ENCODE data around the gene DAAM2. TPM values are rescaled to one million over a fixed set of nuclear protein-coding genes. Genes with fewer than 3 reads are reported as not detected.

Gene DAAM2
- total RNA-seq, 4 donors from 2014 or later, result 15.7 to 31.6 (median 20.7) TPM

- no peak for TF ChIP-seq POLR2AphosphoS5 (IDR thresholded peaks at IDR 0.05)
- TF ChIP-seq CTCF (IDR thresholded peaks at IDR 0.05), result no peak
- TF ChIP-seq EP300 (IDR thresholded peaks at IDR 0.05; ENCODE audit: low read depth), result no peak
- TF ChIP-seq POLR2A (IDR thresholded peaks at IDR 0.05), result no peak
- Histone ChIP-seq H3K9me3 (no peaks in the 10 kb centered on the region), H3K27me3 (no peaks in the 10 kb centered on the region), H3K4me3 (no peak overlapping the region), H3K27ac (peak overlapping the region; percentile 77 to 83 (median 79)), H3K4me1 (peaks cover 0 to 50% (median 16%) of the 10 kb centered on the region in 4 donors), H3K36me3 (no peaks in the 10 kb centered on the region)
- WGBS, 2 donors (ENCODE audit: low coverage in 1 of 2), result 59 to 75% methylated on average over 2 to 8 of the region's 8 CpGs
- intact Hi-C loops (cut with DNase I; ENCODE audit: low total_unique reads), result no loop called here
- DNase-seq, result no peak
- in situ Hi-C loops (cut with MboI; ENCODE audit: low pct_ligation_motif_present in 1 of 4, low pct_unique_long_range_greater_than_20kb in 1 of 4, low sequenced_read_pairs in 3 of 4), result no loop called here
Measured at GRCh38 chr6:39819676-39820075, 27.5 kb downstream of the DAAM2 start.

GRCh38 chr6:39820553-39820952, 28.4 kb downstream of the DAAM2 start:
- Histone ChIP-seq H3K4me1 (peaks cover 0 to 50% (median 16%) of the 10 kb centered on the region in 4 donors), H3K4me3 (no peak overlapping the region), H3K27ac (peak overlapping the region; percentile 77 to 83 (median 79)), H3K27me3 (no peaks in the 10 kb centered on the region), H3K36me3 (no peaks in the 10 kb centered on the region), H3K9me3 (no peaks in the 10 kb centered on the region)
- in situ Hi-C loops (cut with MboI; ENCODE audit: low pct_ligation_motif_present in 1 of 4, low pct_unique_long_range_greater_than_20kb in 1 of 4, low sequenced_read_pairs in 3 of 4) (no loop called here), intact Hi-C loops (cut with DNase I; ENCODE audit: low total_unique reads) (no loop called here)
- TF ChIP-seq EP300 (IDR thresholded peaks at IDR 0.05; ENCODE audit: low read depth) (no peak), POLR2A (IDR thresholded peaks at IDR 0.05) (no peak), CTCF (IDR thresholded peaks at IDR 0.05) (no peak), POLR2AphosphoS5 (IDR thresholded peaks at IDR 0.05) (no peak)
- DNase-seq, result no peak

- WGBS, 2 donors (ENCODE audit: low coverage in 1 of 2), result 64% methylated on average over 5 of the region's 5 CpGs; no CpG with 5 or more reads in 1 of the 2 donors
- Histone ChIP-seq H3K4me3 (peak overlapping the region in 2 of 4 donors; percentile 8 to 18), H3K27me3 (no peaks in the 10 kb centered on the region), H3K4me1 (peaks cover 0 to 50% (median 16%) of the 10 kb centered on the region in 4 donors), H3K27ac (peak overlapping the region; percentile 77 to 83 (median 79)), H3K9me3 (no peaks in the 10 kb centered on the region), H3K36me3 (no peaks in the 10 kb centered on the region)
- intact Hi-C loops (cut with DNase I; ENCODE audit: low total_unique reads) (no loop called here), in situ Hi-C loops (cut with MboI; ENCODE audit: low pct_ligation_motif_present in 1 of 4, low pct_unique_long_range_greater_than_20kb in 1 of 4, low sequenced_read_pairs in 3 of 4) (no loop called here)
- no peak for DNase-seq
- no peak for TF ChIP-seq EP300 (IDR thresholded peaks at IDR 0.05; ENCODE audit: low read depth)
- TF ChIP-seq POLR2AphosphoS5 (IDR thresholded peaks at IDR 0.05), result no peak
- no peak for TF ChIP-seq CTCF (IDR thresholded peaks at IDR 0.05)
- TF ChIP-seq POLR2A (IDR thresholded peaks at IDR 0.05), result no peak
Measured at GRCh38 chr6:39821046-39821740, 29.0 kb downstream of the DAAM2 start.

- Histone ChIP-seq H3K4me1 (peaks cover 0 to 50% (median 16%) of the 10 kb centered on the region in 4 donors), H3K27ac (peak overlapping the region; percentile 77 to 83 (median 79)), H3K36me3 (no peaks in the 10 kb centered on the region), H3K4me3 (peak overlapping the region in 1 of 4 donors; percentile 18), H3K27me3 (no peaks in the 10 kb centered on the region), H3K9me3 (no peaks in the 10 kb centered on the region)
- intact Hi-C loops (cut with DNase I; ENCODE audit: low total_unique reads) (no loop called here), in situ Hi-C loops (cut with MboI; ENCODE audit: low pct_ligation_motif_present in 1 of 4, low pct_unique_long_range_greater_than_20kb in 1 of 4, low sequenced_read_pairs in 3 of 4) (no loop called here)
- DNase-seq, result no peak
- WGBS, 2 donors (ENCODE audit: low coverage in 1 of 2), result 70% methylated on average over 5 of the region's 7 CpGs; no CpG with 5 or more reads in 1 of the 2 donors
- no peak for TF ChIP-seq POLR2AphosphoS5 (IDR thresholded peaks at IDR 0.05)
- no peak for TF ChIP-seq EP300 (IDR thresholded peaks at IDR 0.05; ENCODE audit: low read depth)
- no peak for TF ChIP-seq POLR2A (IDR thresholded peaks at IDR 0.05)
- no peak for TF ChIP-seq CTCF (IDR thresholded peaks at IDR 0.05)
Measured at GRCh38 chr6:39821742-39822532, 29.8 kb downstream of the DAAM2 start.
